HG02852 (cell line): ENCODE measurements around the gene FGF9.

Source experiments
- ATAC-seq: cut with Tn5 transposase; IDR thresholded peaks from one replicate; pipeline ENCODE4 v1.9.1; 2021; ENCODE audit warnings: mild to moderate bottlenecking, moderate library complexity; ENCODE audit not compliant: unreplicated experiment

Gene FGF9

GRCh38 chr13:21752501-21752900, 81.6 kb downstream of the FGF9 start:
- ATAC-seq: no peak

- ATAC-seq: no peak
These were observed 82.3 kb downstream of the FGF9 start for GRCh38 chr13:21753117-21753729.
